Measurements from ENCODE around the gene AUNIP. TPM values are rescaled to one million over a fixed set of nuclear protein-coding genes. Genes with fewer than 3 reads are reported as not detected.
A peak's percentile ranks its signal among the peaks of the same experiment; 100 is the strongest.

The AUNIP gene
- total RNA-seq, 1 donor from 2014 or later, result not detected

DNA sequence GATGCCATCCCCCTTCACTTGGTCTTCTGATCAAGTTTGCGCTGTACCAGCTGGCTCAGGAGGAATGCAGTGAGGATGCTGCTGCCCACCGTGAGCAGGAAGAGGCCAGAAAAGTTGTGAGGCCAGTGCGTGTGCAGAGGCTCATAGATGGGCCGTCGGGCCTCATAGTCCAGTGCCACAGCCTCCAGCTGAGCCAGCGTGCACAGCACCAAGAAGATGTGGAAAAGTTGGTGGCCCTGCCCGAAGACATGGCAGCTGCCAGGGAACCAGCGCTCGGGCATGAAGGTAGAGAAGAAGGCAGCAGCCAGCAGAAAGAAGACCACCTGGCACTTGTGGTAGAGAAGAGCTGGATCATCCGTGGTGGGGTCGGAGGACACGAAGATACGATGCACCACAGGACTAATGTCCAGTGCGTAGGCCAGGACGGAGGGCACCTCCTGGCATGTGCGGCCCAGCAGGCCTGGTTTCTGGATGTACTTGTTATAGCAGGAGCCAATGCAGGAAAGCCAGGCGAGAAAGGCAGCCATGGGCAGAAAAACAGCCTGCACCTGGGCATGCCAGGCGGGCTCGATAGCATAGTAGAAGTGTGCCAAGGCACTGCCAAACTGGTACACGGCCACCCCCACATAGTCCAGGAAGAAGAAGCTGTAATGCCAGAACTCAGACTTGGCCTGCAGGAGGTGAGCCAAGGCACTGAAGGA lies 3.7 kb upstream of the AUNIP start:
- Histone ChIP-seq H3K4me3 (no peak overlapping the region), H3K27me3 (no peaks in the 10 kb centered on the region), H3K4me1 (peaks cover 5 to 7% of the 10 kb centered on the region in 2 donors), H3K9me3 (no peaks in the 10 kb centered on the region), H3K36me3 (peaks cover 5 to 10% of the 10 kb centered on the region in 2 donors), H3K27ac (no peak overlapping the region)
- DNase-seq (ENCODE audit: low spot score in 2 of 2), result no peak
- intact Hi-C loops (cut with DNase I), result no loop called here
- TF ChIP-seq, protein P1, sequence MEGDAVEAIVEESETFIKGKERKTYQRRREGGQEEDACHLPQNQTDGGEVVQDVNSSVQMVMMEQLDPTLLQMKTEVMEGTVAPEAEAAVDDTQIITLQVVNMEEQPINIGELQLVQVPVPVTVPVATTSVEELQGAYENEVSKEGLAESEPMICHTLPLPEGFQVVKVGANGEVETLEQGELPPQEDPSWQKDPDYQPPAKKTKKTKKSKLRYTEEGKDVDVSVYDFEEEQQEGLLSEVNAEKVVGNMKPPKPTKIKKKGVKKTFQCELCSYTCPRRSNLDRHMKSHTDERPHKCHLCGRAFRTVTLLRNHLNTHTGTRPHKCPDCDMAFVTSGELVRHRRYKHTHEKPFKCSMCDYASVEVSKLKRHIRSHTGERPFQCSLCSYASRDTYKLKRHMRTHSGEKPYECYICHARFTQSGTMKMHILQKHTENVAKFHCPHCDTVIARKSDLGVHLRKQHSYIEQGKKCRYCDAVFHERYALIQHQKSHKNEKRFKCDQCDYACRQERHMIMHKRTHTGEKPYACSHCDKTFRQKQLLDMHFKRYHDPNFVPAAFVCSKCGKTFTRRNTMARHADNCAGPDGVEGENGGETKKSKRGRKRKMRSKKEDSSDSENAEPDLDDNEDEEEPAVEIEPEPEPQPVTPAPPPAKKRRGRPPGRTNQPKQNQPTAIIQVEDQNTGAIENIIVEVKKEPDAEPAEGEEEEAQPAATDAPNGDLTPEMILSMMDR (IDR thresholded peaks at IDR 0.05), result no peak

DNA sequence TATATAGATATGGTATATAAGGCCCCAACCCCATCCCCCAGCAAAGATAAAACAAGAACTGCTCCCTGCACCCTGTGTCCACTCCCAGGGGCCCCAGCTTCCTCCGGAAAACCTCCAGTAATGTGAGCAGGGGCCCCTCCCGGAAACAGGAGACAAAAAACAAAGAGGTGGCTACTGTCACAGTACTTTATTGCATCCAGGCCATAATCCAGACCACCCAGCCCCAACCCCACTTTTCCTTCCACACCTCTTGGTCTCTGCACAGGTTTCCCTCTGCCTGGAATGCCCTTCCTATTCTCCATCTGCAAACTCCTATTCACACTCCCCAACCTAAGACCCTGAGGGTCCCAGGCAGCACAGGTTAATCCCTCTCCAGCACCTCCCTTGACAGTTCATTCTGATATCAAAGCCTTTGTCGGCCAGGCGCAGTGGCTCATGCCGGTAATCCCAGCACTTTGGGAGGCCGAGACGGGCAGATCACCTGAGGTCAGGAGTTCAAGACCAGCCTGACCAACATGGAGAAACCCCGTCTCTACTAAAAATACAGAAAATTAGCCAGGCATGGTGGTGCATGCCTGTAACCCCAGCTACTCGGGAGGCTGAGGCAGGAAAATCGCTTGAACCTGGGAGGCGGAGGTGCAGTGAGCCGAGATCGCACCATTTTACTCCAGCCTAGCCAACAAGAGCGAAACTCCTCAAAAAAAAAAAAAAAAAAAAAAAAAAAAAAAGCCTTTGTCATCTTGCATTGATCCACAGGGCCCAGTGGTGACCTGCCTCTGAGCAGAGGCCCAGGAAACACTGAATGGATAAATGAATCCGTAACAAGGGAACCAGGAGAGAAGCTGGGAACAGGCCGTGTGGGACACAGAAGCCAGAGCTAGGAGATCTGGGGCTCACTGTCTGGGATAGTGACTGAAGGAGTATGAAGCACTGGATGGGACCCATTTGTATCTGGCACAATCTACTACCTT lies 2.3 kb upstream of the AUNIP start:
- intact Hi-C loops (cut with DNase I), result no loop called here
- no peak overlapping the region for H3K4me3 ChIP-seq
- H3K4me1 ChIP-seq, result peaks cover 5 to 7% of the 10 kb centered on the region in 2 donors
- peaks cover 5 to 10% of the 10 kb centered on the region in 2 donors for H3K36me3 ChIP-seq
- no peak for DNase-seq (ENCODE audit: low spot score in 2 of 2)
- H3K27me3 ChIP-seq, result no peaks in the 10 kb centered on the region
- no peaks in the 10 kb centered on the region for H3K9me3 ChIP-seq
- TF ChIP-seq, protein P1 (IDR thresholded peaks at IDR 0.05), result no peak
- no peak overlapping the region for H3K27ac ChIP-seq

DNA sequence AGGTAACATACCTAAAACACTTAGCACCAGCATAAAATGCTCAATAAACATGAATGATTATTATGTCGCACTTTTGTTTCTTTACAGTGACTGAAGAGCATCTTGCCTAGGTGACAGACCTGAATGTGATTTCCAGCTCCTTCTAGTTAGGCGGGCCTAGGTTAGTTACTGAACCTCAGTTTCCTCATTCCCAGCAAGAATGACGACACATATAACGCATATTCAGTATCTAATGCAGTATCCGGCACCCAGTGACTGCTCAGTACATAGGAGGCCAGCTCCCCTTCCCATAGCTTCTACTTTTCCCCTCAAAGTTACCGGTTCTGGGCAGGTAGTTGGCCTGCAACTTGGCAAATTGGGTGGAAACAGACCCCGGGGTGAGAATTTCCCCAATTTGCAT lies 763 bp downstream of the AUNIP start:
- Histone ChIP-seq H3K27me3 (no peaks in the 10 kb centered on the region), H3K36me3 (peaks cover 5 to 7% of the 10 kb centered on the region in 2 donors), H3K27ac (no peak overlapping the region), H3K4me3 (peak overlapping the region; percentile 68 to 70), H3K9me3 (no peaks in the 10 kb centered on the region), H3K4me1 (peaks cover 5 to 7% of the 10 kb centered on the region in 2 donors)
- intact Hi-C loops (cut with DNase I), result no loop called here
- TF ChIP-seq, protein P1 (IDR thresholded peaks at IDR 0.05), result no peak
- DNase-seq (ENCODE audit: low spot score in 2 of 2), result no peak

DNA sequence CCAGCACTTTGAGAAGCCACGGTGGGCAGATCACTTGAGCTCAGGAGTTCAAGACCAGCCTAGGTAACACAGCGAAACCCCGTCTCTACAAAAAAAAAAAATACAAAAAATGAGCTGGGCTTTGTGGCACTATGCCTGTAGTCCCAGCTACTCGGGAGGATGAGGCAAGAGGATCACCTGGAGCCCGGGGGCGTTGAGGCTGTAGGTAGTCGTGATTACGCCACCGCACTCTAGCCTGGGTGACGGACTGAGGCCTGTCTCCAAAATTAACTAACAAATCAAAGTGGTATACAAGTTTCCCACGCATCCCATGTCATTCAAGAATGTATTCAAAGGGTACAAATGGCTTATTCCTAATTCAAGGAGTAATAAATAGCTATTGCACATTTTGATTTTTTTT lies 2.4 kb downstream of the AUNIP start:
- Histone ChIP-seq H3K27me3 (no peaks in the 10 kb centered on the region), H3K9me3 (no peaks in the 10 kb centered on the region), H3K27ac (no peak overlapping the region), H3K4me3 (no peak overlapping the region), H3K4me1 (peaks cover 5 to 7% of the 10 kb centered on the region in 2 donors), H3K36me3 (no peaks in the 10 kb centered on the region)
- no peak for DNase-seq (ENCODE audit: low spot score in 2 of 2)
- TF ChIP-seq, protein P1 (IDR thresholded peaks at IDR 0.05), result no peak
- intact Hi-C loops (cut with DNase I), result no loop called here

DNA sequence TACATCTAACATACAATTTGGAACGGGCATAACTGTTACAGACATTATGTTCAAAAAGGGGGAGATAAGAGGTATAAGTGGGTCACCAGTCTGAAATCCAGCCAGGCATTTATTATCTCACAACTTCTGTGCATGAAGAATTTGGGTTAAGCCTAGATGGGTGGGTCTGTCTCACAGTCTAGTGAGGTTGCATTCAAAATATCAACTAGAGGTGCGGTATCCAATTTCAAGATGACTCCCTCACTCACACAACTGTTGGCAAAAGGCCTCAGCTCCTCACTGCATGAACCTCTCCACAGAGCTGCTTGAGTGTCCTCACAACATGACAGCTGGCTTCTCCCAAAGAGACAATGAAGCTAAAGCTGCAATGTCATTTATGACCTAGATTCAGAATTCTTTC lies 4.7 kb downstream of the AUNIP start:
- H3K4me3 ChIP-seq, result no peak overlapping the region
- no peaks in the 10 kb centered on the region for H3K9me3 ChIP-seq
- no peak overlapping the region for H3K27ac ChIP-seq
- H3K36me3 ChIP-seq, result no peaks in the 10 kb centered on the region
- TF ChIP-seq, protein P1 (IDR thresholded peaks at IDR 0.05), result no peak
- intact Hi-C loops (cut with DNase I), result no loop called here
- H3K4me1 ChIP-seq, result peaks cover 5 to 7% of the 10 kb centered on the region in 2 donors
- H3K27me3 ChIP-seq, result no peaks in the 10 kb centered on the region
- DNase-seq (ENCODE audit: low spot score in 2 of 2), result no peak
